HuH-7 (cell line): ENCODE measurements around the gene HM13.
"Not testable (repeated sequence)": the region's sequence is repeated elsewhere in the genome, so short reads cannot be mapped to it uniquely, and the experiment has no call there.

Experiments
- DNase-seq: peaks from one replicate; pipeline ENCODE4 v3.0.0; 2011; ENCODE audit warnings: low spot score

HM13 gene

DNA sequence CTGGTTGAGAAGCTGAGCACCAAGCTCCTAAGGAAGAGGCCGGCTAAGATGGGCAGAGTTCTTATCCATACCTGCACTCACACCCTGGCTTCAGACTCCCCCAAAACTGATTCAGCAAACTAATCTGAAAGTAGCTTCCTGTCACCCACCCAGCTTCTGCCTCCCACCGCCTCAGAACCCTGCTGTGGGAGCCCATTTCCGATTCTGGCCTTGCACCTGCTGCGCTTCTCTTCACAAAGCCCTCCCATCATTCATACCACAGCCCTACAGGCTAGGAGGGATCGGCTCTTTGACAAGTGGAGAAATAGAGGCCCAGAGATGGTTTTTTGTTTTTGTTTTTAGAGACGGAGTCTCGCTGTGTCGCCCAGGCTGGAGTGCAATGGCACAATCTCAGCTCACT, 28.7 kb downstream of the HM13 start:
- DNase-seq = no peak

DNA sequence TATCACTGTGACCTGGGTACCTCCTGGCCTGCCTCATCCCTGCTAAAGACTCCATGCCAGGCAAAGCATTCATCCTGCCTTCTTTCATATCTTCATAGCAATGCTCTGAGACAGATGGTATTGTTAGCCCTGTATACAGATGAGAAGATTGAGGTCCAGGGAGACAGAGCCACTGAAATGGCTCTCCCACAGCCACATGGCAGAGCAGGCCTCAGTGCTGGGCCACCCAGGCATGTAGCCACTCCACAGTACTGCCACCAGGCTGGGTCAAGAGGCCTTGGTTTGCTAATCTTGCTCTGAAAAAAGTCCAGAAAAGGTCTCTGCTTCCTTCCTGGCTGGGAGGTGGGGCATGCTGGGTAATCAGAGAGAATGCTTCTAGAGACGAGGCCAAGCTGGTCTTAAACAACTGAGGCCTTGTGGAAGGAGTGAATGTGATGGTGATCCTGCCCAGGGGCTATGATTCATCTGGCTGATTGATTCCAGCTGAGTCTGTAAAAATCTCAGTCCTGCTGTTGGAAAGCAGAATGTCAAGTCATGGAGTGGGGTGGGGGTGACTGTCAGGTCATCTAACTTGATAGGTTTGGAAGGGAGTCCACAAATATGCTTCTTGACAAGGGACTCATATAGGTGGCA, 29.8 kb downstream of the HM13 start:
- no peak for DNase-seq

DNA sequence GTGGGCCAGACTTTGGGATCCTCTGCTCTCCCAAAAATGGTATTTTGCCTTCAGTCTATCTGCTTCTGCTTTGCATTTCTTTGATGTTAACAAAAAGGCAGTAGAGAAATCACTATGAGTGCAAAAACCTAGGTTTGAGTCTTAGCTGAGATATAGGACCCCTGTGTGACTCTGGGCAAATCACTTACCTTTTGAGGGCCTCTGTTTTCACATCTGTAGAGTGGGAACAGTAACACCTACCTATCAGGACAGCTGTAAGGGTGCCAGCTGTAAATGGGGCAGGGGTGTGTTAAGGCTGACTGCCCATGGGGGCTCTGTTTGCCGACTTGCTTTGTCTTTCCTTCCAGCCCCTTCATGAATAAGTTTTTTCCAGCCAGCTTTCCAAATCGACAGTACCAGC, 30.4 kb downstream of the HM13 start:
- DNase-seq = no peak

DNA sequence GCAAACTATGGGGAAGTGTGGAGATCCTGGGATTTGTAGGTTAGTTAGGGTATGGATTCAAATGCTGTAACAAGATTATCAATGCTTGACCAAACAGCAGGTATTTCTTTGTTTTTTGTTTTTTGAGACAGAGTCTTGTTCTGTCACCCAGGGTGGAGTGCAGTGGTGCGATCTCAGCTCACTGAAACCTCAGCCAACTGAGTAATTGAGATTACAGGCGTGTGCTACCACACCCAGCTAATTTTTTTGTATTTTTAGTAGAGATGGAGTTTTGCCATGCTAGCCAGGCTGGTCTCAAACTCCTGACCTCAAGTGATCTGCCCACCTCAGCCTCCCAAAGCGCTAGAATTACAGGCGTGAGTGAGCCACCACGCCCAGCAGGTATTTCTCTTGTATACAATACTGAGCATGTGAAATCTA, 31.4 kb downstream of the HM13 start:
- DNase-seq = not testable (repeated sequence)

DNA sequence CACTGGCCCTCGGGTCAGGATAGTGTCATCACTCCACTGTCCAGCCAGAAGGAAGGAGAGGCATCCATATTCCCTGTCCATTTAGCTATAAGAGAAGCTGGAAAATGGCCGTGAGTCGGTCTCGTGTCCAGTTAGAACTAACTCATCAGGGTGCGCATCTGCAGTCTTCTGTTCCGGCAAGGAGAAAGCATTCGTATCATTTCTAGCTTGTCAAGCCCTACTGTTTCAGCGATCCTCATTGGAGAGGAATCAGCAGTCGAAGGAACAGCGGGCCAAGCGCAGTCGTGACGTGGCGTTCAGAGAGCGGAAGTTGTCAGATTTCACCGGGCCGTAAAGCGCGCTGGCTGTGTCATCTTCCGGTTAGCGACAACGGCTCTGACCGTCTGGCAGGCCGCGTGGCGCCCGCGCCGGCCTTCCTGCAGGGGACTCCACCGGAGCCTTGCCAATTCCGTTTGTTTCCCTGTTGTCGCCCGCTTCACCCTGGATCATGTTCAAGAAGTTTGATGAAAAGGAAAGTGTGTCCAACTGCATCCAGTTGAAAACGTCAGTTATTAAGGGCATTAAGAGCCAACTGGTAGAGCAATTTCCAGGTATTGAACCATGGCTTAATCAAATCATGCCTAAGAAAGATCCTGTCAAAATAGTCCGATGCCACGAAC, 32.9 kb downstream of the HM13 start:
- peak; percentile 43 for DNase-seq

DNA sequence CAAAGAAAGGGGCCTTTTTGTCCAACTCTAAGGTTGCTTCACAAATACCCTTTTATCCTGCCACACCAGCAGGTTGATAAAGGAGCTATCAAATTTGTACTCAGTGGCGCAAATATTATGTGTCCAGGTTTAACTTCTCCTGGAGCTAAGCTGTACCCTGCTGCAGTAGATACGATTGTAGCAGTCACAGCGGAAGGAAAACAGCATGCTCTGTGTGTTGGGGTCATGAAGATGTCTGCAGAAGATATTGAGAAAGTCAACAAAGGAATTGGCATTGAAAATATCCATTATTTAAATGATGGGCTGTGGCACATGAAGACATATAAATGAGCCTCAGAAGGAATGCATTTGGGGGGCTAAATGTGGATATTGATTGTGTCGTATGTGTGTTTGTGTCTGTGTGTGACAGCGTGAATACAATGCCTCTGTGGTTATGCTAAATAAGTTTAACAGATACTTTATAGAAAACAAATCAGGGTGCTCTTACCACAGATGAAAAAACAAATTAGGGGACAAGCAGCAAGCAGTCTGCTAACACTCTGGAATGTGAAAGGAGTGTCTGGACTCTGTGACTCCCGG, 33.6 kb downstream of the HM13 start:
- no peak for DNase-seq

DNA sequence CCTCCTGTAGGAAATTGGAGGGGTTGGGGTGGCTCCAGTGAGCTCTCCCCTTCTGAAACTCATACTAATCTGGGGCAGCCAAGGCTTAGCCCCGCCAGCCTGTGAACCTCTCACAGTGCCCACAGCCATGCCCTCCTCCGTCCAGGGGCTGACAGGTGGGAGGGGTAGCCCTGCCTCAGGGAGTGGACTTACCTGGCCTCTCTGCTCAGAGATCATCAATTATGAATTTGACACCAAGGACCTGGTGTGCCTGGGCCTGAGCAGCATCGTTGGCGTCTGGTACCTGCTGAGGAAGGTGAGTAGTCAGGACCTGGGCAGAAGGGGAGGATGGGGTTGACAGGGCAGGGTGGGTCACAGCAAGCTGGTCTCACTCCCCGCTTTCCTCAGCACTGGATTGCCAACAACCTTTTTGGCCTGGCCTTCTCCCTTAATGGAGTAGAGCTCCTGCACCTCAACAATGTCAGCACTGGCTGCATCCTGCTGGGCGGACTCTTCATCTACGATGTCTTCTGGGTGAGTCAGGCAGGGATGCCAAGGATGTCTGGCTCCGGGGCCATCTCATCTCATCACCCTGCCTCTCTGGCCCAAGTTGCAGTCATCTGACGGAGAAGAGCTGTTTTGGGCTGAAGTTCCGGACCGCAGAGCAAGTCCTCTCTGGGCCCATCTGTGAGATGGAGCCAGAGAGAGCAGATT, 34.7 kb downstream of the HM13 start:
- no peak for DNase-seq

DNA sequence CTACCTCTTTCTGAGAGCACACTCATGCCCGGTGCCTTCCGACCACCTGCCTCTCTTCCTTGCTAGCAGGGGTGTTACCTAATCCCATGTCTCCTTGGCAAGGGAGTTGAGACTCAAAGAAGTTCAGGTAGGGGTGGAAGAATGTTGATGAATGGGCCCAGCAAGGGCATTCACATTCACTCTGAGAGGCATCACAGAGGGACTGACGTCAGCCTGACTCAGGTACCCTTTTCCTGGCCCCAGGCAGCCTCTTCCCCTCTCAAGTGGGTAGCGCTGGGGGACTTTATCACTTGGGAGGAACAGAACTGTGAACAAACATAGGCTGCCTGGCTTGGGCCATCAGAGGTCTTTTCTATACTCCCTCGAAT, 35.3 kb downstream of the HM13 start:
- no peak for DNase-seq

DNA sequence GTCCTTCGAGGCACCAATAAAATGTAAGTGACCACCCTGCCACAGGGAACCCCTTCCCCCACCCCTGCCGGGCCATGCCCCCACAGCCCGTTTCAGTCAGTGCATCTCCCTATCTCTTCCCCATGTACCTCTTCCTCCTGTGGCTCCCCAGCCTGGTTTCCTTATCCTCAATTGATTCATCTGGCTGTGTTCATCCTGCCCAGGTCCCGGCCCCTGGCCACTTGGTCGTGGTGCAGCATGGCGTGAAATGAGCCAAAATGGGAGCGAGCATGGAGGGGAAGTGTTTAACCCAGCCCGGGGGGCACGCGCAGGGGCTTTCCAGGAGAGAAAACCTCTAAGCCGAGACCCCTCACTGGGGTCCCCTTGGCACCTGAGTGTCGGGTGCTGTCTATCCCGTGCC, 35.9 kb downstream of the HM13 start:
- DNase-seq = no peak

DNA sequence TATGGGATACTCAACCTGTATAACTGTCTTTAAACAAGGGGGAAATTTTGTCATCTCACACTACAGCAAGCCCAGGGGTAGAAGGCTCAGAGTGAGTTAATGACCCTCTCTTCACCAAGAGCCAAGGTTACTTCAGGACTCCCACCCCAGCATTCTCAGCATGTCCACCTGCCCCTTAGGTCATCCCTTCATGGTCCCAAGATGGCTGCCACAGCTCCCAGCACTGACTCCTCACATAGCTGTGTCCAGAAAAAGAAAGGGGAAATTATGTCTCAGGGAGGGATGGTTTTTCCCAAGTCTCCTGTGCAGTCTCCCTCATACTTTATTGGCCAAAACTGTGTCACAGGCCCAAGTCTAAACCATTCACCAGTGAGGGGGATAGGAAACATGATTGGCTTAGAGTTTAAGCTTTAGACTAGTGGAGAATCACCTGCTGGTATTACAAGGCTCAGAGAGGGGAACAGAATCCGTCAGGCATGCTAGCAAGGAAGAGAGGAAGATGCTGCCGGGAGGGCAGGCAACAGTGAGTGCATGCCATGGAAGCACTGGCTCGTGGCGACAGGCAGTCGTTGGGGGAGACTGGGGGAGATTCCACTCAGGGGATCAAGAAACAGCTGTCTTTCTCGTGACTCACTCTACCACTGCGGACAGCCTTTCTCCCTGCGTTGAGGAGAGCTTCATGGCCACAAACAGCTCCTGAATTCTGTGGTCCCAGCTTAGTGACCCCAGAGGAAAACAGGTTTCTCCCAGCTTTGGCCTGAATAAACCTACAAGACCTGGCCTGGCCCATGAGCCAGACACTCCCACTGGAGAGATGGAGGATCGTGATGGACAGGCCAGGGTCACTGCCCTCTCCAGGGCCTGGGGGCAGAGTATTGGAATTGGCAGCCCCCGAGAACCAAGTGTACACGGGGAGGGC, 37.2 kb downstream of the HM13 start:
- no peak for DNase-seq

DNA sequence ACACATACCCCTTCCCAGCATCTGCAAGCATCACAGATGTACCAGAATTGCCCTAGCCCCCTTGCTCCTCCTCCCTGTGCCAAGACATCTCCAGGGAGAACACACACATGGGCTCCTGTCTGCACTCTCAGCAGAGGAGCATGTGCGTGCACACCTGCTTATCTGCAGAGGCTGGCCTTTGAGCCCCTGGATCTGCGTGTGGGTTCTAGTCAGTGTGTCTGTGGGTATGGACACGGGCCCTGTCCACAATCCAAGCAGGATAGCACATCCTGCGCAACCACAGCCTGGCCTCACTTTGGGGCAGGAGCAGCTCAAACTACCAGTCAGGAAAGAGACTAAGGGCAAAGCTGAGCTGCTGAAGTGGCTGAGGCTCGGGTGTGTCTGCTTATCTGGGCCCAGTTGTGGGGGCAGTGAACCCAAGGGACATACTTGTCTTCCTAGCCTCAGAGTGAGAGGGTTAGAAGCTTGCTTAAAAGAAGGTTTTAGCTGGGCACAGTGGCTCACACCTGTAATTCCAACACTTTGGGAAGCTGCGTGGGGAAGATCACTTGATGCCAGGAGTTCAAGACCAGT, 41.0 kb downstream of the HM13 start:
- no peak for DNase-seq

DNA sequence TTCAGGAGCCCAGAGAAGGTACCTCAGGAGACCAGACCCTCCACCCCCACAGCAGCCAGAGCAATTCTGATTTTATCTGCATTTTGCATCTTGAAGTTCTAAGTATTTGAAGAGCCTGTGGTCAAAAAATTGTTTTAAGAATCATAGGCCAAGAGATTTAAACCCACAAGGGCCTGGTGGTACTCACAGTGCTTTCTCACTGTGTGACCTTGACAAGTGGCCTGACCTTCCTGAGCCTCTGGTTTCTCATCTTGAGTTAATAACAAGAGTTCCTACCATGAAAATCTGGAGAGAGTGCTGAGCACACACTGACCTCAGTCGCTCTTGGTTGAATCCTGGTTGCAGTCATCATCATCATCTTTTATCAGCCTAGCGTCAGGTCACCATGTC, 45.5 kb downstream of the HM13 start:
- DNase-seq = no peak

DNA sequence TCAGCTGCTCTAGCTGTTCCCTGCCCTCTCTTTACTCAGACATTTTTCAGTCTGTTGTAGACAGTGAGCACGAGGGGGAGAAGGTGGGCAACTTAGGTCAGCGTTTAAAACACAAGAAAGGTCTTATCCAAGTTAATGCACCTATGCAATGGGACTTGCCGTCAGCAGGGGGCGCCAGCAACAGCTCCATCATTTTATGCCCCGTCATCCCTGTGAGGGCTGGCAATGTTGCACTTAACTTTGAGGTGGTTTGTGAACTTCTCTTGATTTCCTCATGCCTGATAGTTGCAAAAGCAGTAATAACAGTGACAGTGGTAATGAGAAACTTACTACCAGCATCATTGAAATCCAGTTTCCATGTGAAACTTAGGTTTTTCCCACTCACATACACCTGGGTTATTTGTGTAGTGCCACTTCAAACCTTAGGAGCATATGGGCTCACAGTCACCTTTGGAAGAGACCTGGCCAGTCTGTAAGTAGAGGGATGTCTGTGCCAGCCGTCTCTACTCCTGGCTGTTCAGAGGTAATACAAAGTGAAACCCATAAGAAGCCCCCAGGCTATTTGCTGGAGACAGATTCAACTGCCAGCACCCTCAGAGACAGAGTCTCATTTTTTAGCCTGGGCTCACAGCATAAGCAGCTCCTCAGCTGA, 46.0 kb downstream of the HM13 start:
- DNase-seq = peak; percentile 86

DNA sequence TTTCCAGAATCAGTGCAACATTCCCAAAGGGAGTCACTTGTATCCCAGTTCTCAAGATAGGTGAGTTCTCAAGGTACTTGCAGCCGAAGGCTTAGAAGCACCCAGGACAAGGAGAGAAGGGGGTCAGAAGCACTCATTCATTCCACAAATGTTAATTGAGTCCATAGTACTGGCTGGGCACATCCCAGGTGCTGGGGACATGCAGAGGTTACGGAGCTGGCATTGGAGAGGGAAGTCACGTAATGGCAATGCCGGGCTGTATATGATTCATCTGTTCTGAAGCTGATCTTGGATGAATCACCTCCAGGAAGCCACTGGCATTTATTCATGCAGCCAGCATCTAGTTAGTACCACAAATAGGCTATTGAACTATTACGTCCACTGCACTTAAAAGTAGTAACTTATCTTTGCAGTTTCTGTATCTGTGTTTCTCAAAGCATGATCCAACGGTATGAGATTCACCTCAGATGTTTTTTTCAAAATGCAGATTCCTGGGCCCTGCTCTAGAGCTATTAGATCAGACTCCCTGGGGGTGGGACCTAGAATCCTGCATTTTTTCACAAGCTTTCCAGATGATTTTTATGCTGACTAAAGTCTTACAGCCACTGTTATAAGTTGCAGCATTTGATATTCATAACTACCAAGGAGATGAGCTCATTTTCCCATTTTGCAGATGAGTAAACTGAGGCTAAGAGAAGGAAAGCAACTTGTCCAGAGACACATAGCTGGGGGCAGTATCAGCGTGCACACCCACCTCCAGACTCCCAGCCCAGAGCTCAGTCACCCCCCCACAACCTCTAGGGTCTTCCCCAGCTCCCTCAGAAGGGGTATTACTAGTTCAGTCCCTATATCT, 46.7 kb downstream of the HM13 start:
- DNase-seq = no peak

DNA sequence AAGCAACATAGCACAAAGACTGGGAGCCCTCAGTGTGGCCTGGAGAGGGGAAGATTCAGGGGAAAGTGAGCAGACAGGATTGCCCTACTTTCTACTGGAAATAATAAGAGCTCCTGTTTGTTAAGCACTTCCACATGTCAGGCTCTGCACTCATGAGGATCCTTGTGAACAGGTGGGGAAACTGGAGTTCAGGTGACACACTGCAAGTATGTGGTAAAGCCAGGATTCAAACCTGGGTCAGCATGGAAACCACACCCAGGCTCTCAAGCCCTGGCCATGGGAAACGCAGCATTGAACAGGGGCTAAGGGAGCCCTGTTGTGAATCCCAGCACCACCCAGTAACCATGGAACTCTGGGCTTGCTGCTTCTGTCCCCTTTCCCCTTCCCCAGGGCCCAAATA, 48.0 kb downstream of the HM13 start:
- no peak for DNase-seq

DNA sequence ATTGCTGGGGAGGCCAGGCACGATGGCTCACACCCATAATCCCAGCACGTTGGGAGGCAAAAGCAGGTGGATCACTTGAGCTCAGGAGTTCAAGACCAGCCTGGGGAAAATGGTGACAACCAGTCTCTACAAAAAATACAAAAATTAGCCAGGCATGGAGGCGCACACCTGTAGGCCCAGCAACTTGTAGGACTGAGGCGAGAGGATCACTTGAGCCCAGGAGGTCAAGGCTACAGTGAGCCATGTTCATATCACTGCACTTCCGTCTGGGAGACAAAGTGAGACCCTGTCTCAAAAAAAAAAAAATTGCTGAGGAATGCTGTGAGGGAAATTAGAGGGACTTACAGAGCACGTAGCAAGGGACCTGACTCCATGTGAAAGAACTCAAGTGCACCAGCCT, 50.0 kb downstream of the HM13 start:
- DNase-seq = no peak

DNA sequence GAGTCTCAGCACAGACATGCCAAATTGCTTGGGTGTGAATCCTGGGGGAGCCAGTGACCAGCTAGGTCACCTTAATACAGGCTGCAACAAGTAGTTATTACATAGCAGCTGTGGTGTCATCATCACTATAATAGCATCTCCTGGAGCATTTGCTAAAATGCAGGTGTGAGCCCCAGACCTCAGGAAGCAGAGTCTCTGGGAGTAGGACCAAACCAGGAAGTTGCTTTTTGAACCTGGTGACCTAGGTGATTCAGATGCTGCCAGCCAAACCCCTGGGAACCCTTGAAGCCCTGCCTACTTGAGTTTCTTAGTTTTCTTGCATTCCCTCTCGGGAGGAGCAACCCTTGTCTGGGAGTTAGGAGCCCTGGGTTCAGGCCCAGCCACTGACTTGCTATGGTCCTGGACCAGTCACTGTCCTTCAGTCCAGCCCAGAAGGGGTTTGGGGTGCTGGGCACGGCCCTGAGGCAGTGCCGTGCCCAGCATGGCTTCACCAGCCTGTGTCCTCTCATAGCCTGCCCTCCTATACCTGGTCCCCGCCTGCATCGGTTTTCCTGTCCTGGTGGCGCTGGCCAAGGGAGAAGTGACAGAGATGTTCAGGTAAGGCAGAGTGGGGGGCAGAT, 51.6 kb downstream of the HM13 start:
- DNase-seq = no peak

DNA sequence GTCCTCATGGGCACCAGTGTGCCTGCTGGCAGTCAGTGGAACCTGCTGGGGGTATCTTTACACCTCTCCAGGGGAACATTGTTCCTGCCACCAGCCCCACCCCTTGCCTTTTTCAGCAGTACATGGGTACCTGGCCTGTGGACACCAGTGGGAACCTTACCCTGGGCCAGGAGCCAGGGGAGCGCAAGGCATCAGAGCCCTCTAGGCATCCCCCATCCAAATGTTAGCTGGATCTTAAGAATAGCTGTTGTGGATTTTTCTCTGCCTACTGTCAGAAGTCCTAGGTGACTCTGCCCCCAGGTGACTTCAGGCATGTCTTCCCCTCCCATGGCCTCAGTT, 52.0 kb downstream of the HM13 start:
- DNase-seq = no peak

DNA sequence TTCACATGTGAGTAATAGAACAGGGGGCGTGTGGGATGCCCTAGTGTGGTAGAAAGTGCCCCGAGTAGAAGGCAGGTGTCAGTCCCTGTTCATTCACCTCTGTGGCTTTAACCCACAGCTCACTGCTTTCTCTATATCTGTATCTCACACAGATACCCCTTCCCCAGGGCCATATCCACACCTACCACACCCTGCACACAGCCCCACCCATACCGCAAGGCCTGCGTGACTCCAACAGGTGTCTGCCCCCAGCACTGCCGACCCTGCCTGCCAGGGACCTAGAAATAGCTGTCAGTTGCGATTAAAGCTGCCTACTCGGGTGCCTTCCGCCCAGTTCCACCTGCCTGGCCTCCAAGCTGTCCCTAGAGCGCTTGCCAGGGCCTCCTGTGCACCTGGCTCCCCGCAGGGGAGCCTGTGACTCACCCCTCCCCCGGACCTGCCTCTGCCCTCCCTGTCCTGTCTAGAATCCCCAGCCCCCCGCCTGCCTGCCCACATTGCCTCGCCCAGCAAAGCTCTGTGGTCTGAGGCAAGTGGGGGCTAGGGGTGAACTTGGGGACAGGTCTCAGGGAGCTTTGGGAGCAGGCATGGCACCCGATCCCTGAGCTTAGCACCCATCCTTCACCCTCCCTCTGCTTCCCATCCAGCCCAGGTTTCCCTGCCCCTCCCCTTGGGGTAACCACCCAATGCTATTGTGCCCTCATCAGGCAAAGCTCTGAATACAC, 52.6 kb downstream of the HM13 start:
- DNase-seq = no peak

DNA sequence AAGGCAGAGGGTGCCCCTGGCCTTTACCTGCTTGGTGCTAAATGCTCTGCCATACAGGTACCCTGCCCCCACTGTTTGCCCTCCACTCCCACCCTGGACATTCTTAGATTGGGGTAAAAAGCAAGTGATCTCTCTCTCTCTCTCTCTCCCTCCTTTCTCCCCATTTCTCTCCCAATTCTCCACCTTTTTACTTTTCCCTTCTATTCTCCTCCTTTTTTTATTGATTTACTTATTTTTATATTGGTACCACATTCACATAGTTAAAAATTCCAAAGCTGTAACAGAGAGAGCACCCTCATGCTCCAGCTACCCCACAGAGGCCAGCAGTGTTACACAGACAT, 53.1 kb downstream of the HM13 start:
- DNase-seq = no peak
